IPS-18c (cell line): ENCODE data around the gene ACKR3.

ENCODE experiments used
- H3K4me3 ChIP-seq: 2 replicates; pipeline ENCODE4 v1.7.0; 2013; ENCODE audit warnings: low read depth, mild to moderate bottlenecking, low read length, moderate library complexity; ENCODE audit not compliant: insufficient read depth
- H3K9me3 ChIP-seq: one replicate; pipeline ENCODE4 v1.6.1; 2013; ENCODE audit warnings: mild to moderate bottlenecking, low read length, moderate library complexity; ENCODE audit not compliant: control insufficient read depth, insufficient read depth

Gene ACKR3

GRCh38 chr2:236545814-236546480, 23.7 kb upstream of the ACKR3 start:
- no peak overlapping the region for H3K4me3 ChIP-seq
- H3K9me3 ChIP-seq: no peaks in the 10 kb centered on the region

GRCh38 chr2:236546561-236547002, 23.0 kb upstream of the ACKR3 start:
- Histone ChIP-seq H3K9me3 (no peaks in the 10 kb centered on the region), H3K4me3 (no peak overlapping the region)

GRCh38 chr2:236547725-236548124, 21.9 kb upstream of the ACKR3 start:
- H3K9me3 ChIP-seq: no peaks in the 10 kb centered on the region
- no peak overlapping the region for H3K4me3 ChIP-seq

GRCh38 chr2:236548179-236548921, 21.3 kb upstream of the ACKR3 start:
- Histone ChIP-seq H3K9me3 (no peaks in the 10 kb centered on the region), H3K4me3 (no peak overlapping the region)

GRCh38 chr2:236549165-236549564, 20.5 kb upstream of the ACKR3 start:
- Histone ChIP-seq H3K4me3 (no peak overlapping the region), H3K9me3 (no peaks in the 10 kb centered on the region)

GRCh38 chr2:236550290-236550689, 19.3 kb upstream of the ACKR3 start:
- no peak overlapping the region for H3K4me3 ChIP-seq
- H3K9me3 ChIP-seq: no peaks in the 10 kb centered on the region

GRCh38 chr2:236550701-236551465, 18.7 kb upstream of the ACKR3 start:
- Histone ChIP-seq H3K4me3 (no peak overlapping the region; the same call in 1 of the 2 replicates), H3K9me3 (no peaks in the 10 kb centered on the region)

- H3K9me3 ChIP-seq: no peaks in the 10 kb centered on the region
Measured at GRCh38 chr2:236551471-236552211, 18.0 kb upstream of the ACKR3 start.

GRCh38 chr2:236552212-236552542, 17.4 kb upstream of the ACKR3 start:
- H3K9me3 ChIP-seq: no peaks in the 10 kb centered on the region
- H3K4me3 ChIP-seq: no peak overlapping the region

More at GRCh38 chr2:236551471-236552211, 18.0 kb upstream of the ACKR3 start:
- H3K4me3 ChIP-seq: no peak overlapping the region

- H3K9me3 ChIP-seq: no peaks in the 10 kb centered on the region
- no peak overlapping the region for H3K4me3 ChIP-seq
Measured at GRCh38 chr2:236552581-236553363, 16.9 kb upstream of the ACKR3 start.

GRCh38 chr2:236553522-236553921, 16.1 kb upstream of the ACKR3 start:
- Histone ChIP-seq H3K4me3 (no peak overlapping the region), H3K9me3 (no peaks in the 10 kb centered on the region)

- no peaks in the 10 kb centered on the region for H3K9me3 ChIP-seq
- no peak overlapping the region for H3K4me3 ChIP-seq
Measured at GRCh38 chr2:236554629-236555282, 14.9 kb upstream of the ACKR3 start.

- Histone ChIP-seq H3K4me3 (no peak overlapping the region), H3K9me3 (no peaks in the 10 kb centered on the region)
Measured at GRCh38 chr2:236555481-236555880, 14.1 kb upstream of the ACKR3 start.

- Histone ChIP-seq H3K9me3 (no peaks in the 10 kb centered on the region), H3K4me3 (no peak overlapping the region)
Measured at GRCh38 chr2:236557306-236558030, 12.2 kb upstream of the ACKR3 start.

- Histone ChIP-seq H3K9me3 (no peaks in the 10 kb centered on the region), H3K4me3 (no peak overlapping the region)
Measured at GRCh38 chr2:236558036-236558435, 11.6 kb upstream of the ACKR3 start.
